Sigmoid colon (tissue), 3 donors: Measurements from ENCODE around the gene LIMS2.

Experiments used
- CTCF ChIP-seq, 4 experiments: fragments of 450-650 bp in 3 of 4; fragments of 200-600 bp in 1 of 4; IDR thresholded peaks; one replicate each; pipeline ENCODE4 v1.5.1; 2016 to 2019; ENCODE audit warnings: antibody characterized with exemption in 4 of 4, mild to moderate bottlenecking in 3 of 4, moderate library complexity in 2 of 4
- POLR2A ChIP-seq, 2 donors: fragments of 450-650 bp; IDR thresholded peaks; one replicate each; pipeline ENCODE4 v1.6.1; 2016; ENCODE audit warnings: antibody characterized with exemption in 2 of 2, mild to moderate bottlenecking in 2 of 2, moderate library complexity in 2 of 2

- TF ChIP-seq POLR2A (IDR thresholded peaks at IDR 0.05), result no peak
- no peak for TF ChIP-seq CTCF (IDR thresholded peaks at IDR 0.05)
These were observed 34.2 kb downstream of the LIMS2 start for GRCh38 chr2:127641133-127641532.
